K562 (cell line): ENCODE data around the gene PGM2L1. TPM values are rescaled to one million over a fixed set of nuclear protein-coding genes. Genes with fewer than 3 reads are reported as not detected.

Source experiments
- BMI1 ChIP-seq: fragments of 150-350 bp; IDR thresholded peaks from 2 replicates; pipeline ENCODE4 v1.6.1; 2014; ENCODE audit warnings: low read length
- CBFA2T2 ChIP-seq: fragments of 450-650 bp; conservative IDR thresholded peaks from 2 replicates; pipeline ENCODE4 v1.6.1; 2017; ENCODE audit warnings: mild to moderate bottlenecking
- CBX2 ChIP-seq: fragments of 200-600 bp; sonication (generic); IDR thresholded peaks from one replicate; pipeline ENCODE4 v1.6.1; 2012; ENCODE audit warnings: mild to moderate bottlenecking, low read length, inconsistent platforms; ENCODE audit not compliant: insufficient read depth, poor library complexity, severe bottlenecking
- CBX5 ChIP-seq: IDR thresholded peaks from 2 replicates; pipeline ENCODE4 v1.6.1; 2014; ENCODE audit warnings: low read depth, borderline replicate concordance
- CBX8 ChIP-seq: fragments of 200-600 bp; sonication (generic); IDR thresholded peaks from 2 replicates; pipeline ENCODE4 v1.6.1; 2012; ENCODE audit warnings: borderline replicate concordance, mixed run types, low read depth, mild to moderate bottlenecking, moderate library complexity, mixed read lengths, low read length, control low read depth, inconsistent platforms; ENCODE audit not compliant: poor library complexity, severe bottlenecking; ENCODE audit errors: extremely low read depth
- ETS1 ChIP-seq: conservative IDR thresholded peaks from 2 replicates; pipeline ENCODE4 v1.6.1; 2011; ENCODE audit warnings: low read depth, mild to moderate bottlenecking, low read length; ENCODE audit not compliant: control insufficient read depth
- GABPB2 ChIP-seq: fragments of 250-450 bp; sonication (Bioruptor Pico); conservative IDR thresholded peaks from 2 replicates; pipeline ENCODE4 v1.5.1; 2021; ENCODE audit warnings: mild to moderate bottlenecking
- HIVEP1 ChIP-seq: fragments of 250-450 bp; sonication (Bioruptor Pico); IDR thresholded peaks from 2 replicates; pipeline ENCODE4 v1.4.0; 2020; ENCODE audit warnings: mild to moderate bottlenecking
- HNRNPK ChIP-seq: fragments of 200-400 bp; formaldehyde crosslinking; IDR thresholded peaks from one replicate; pipeline ENCODE4 v1.6.1; 2018; ENCODE audit warnings: mild to moderate bottlenecking, low read depth, low read length; ENCODE audit not compliant: poor library complexity, severe bottlenecking
- KDM4B ChIP-seq, 2 experiments: fragments of 450-650 bp in 1 of 2; sonication (generic) in 1 of 2; IDR thresholded peaks; 2 replicates each; pipeline ENCODE4 v1.6.1; 2016 to 2017; ENCODE audit warnings: borderline replicate concordance in 2 of 2, antibody characterized with exemption in 1 of 2, low read depth in 1 of 2, mild to moderate bottlenecking in 1 of 2
- MTF1 ChIP-seq: fragments of 250-450 bp; sonication (Bioruptor Pico); IDR thresholded peaks from 2 replicates; pipeline ENCODE4 v1.9.0; 2021; ENCODE audit warnings: moderate library complexity, mild to moderate bottlenecking, inconsistent platforms, borderline replicate concordance
- POU5F1 ChIP-seq: fragments of 150-350 bp; IDR thresholded peaks from 2 replicates; pipeline ENCODE4 v1.6.1; 2014; ENCODE audit warnings: borderline replicate concordance, low read length, low read depth, mild to moderate bottlenecking; ENCODE audit not compliant: partially characterized antibody
- STAT5B ChIP-seq: fragments of 250-450 bp; sonication (Bioruptor Pico); IDR thresholded peaks from 2 replicates; pipeline ENCODE4 v1.8.0; 2021; ENCODE audit warnings: mild to moderate bottlenecking, inconsistent platforms
- TARDBP ChIP-seq: fragments of 450-650 bp; IDR thresholded peaks from 2 replicates; pipeline ENCODE4 v1.6.1; 2016
- ZKSCAN8 ChIP-seq: fragments of 200-800 bp; sonication (Bioruptor generic); IDR thresholded peaks from 2 replicates; pipeline ENCODE4 v1.6.1; 2016; ENCODE audit warnings: missing genetic modification characterization, missing compliant biosample characterization
- ZNF184 ChIP-seq: sonication (generic); formaldehyde crosslinking; IDR thresholded peaks from 2 replicates; pipeline ENCODE4 v1.5.0; 2020; ENCODE audit warnings: missing genetic modification reagents
- ZNF407 ChIP-seq: fragments of 450-650 bp; IDR thresholded peaks from 2 replicates; pipeline ENCODE4 v1.6.1; 2016; ENCODE audit warnings: low read depth
- ZNF561 ChIP-seq: fragments of 450-650 bp; formaldehyde crosslinking; conservative IDR thresholded peaks from 2 replicates; pipeline ENCODE4 v1.4.0; 2020; ENCODE audit warnings: mild to moderate bottlenecking, moderate library complexity
- polyA plus RNA-seq, 8 experiments: library from polyadenylated mRNA; depleted of rRNA in 4 of 8; stranded (reverse) in 5 of 8; unstranded in 3 of 8; fragments of >200 nt; fragmentation: Nextera tagmentation in 2 of 8; fragmentation: Illumina TruSeq in 1 of 8; extraction: Ambion mirVana in 2 of 8; extraction: Trizol in 1 of 8; gene quantifications; 2 replicates each; pipeline versions ENCODE4 v1.2.1 to v1.2.3, GENCODE V29; 2011 to 2014; ENCODE audit warnings: inconsistent platforms in 1 of 8, missing spikeins in 1 of 8
- total RNA-seq, 7 experiments: library from RNA; depleted of rRNA in 6 of 7; stranded (reverse); fragments of >200 nt in 6 of 7; fragmentation: Illumina TruSeq in 2 of 7; extraction: Trizol in 2 of 7; gene quantifications; 2 replicates each; pipeline versions ENCODE4 v1.2.1 to v1.2.3, GENCODE V29; 2011 to 2021; ENCODE audit warnings: low replicate concordance in 1 of 7

PGM2L1 gene
- total and polyA plus RNA-seq, 9 of the 15 experiments (the other 6 are each of a cell fraction or from before 2014, with no cell fraction given), result 0.32 to 0.95 (median 0.63) TPM

GRCh38 chr11:74398244-74399159, at the start of gene PGM2L1 (continued):
- TF ChIP-seq CBX2 (no peak), STAT5B (CRISPR knock-in tag) (no peak), TARDBP (no peak), MTF1 (no peak), HNRNPK (no peak), ZKSCAN8 (CRISPR knock-in tag) (no peak), KDM4B (IDR thresholded peaks at IDR 0.05; ENCODE audit: borderline replicate concordance in 2 of 2, low read depth in 1 of 2) (peak in 1 of 2 experiments; percentile 72; a peak in 1 of 4 replicates), ETS1 (peak; percentile 93), ZNF184 (CRISPR knock-in tag) (no peak), GABPB2 (CRISPR knock-in tag) (no peak), CBX5 (no peak), ZNF407 (no peak), CBFA2T2 (no peak), BMI1 (no peak), HIVEP1 (CRISPR knock-in tag) (no peak), ZNF561 (no peak), POU5F1 (no peak), CBX8 (no peak)
